Endothelial cell of umbilical vein (primary cell): ENCODE measurements around the gene ANP32B. TPM values are rescaled to one million over a fixed set of nuclear protein-coding genes. Genes with fewer than 3 reads are reported as not detected.

Experiments
- BruUV-seq: library from RNA; stranded (reverse); fragments of 400-500 nt; replicated peaks from 2 replicates; lab custom pipeline; 2021; lab: Mats Ljungman, UMichigan
- CTCF ChIA-PET: fragments of 300-600, 350-600 bp; sonication (Branson Sonifier 250); formaldehyde crosslinking; loops from one replicate; lab custom pipeline; 2021; ENCODE audit warnings: antibody characterized with exemption, inconsistent platforms; lab: Charles Lee
- POLR2A ChIA-PET: fragments of 300-600, 350-600 bp; sonication (Branson Sonifier 250); formaldehyde crosslinking; loops from one replicate; lab custom pipeline; 2021; ENCODE audit warnings: antibody characterized with exemption, inconsistent platforms; lab: Charles Lee
- DNase-seq: peaks from one replicate; pipeline ENCODE4 v3.0.0-alpha.2; 2011; ENCODE audit warnings: low read depth, low spot score
- FAIRE-seq: peaks from 2 replicates; lab custom pipeline; 2011; peaks lifted over from hg19 to GRCh38; lab: Jason Lieb, UNC
- H2AFZ ChIP-seq: 2 replicates; pipeline ENCODE4 v1.6.0; 2012; ENCODE audit warnings: low read depth, low read length, control low read depth, inconsistent platforms
- H3K27ac ChIP-seq: 2 replicates; pipeline ENCODE4 v1.5.1; 2011; ENCODE audit warnings: low read depth, mild to moderate bottlenecking, control low read depth, low read length, moderate library complexity; ENCODE audit not compliant: insufficient read depth
- H3K27me3 ChIP-seq, 2 experiments: 2 replicates each; pipeline versions ENCODE4 v1.6.0 to v1.6.1; 2011; ENCODE audit warnings: low read length in 2 of 2, mixed read lengths in 1 of 2; ENCODE audit not compliant: control insufficient read depth in 2 of 2, insufficient read depth in 2 of 2
- H3K36me3 ChIP-seq, 2 experiments: 2 replicates in 1 of 2; 3 replicates in 1 of 2; pipeline ENCODE4 v1.5.1; 2011; ENCODE audit warnings: low read length in 2 of 2, mild to moderate bottlenecking in 1 of 2, moderate library complexity in 1 of 2; ENCODE audit not compliant: control insufficient read depth in 2 of 2, insufficient read depth in 2 of 2; ENCODE audit errors: extremely low read depth in 1 of 2
- H3K4me1 ChIP-seq: 3 replicates; pipeline ENCODE4 v1.5.1; 2011; ENCODE audit warnings: mild to moderate bottlenecking, low read length; ENCODE audit not compliant: control insufficient read depth, insufficient read depth; ENCODE audit errors: extremely low read depth
- H3K4me2 ChIP-seq: 2 replicates; pipeline ENCODE4 v1.6.1; 2011; ENCODE audit warnings: low read length, control low read depth, mixed read lengths; ENCODE audit not compliant: insufficient read depth
- H3K4me3 ChIP-seq, 3 experiments: fragments of 200-600 bp in 1 of 3; sonication (generic), shearing (Covaris generic) in 1 of 3; replicated peaks in 1 of 3; 2 replicates each; pipeline ENCODE4 v1.5.1; 2011 to 2016; ENCODE audit warnings: control low read depth in 3 of 3, low read length in 3 of 3, mild to moderate bottlenecking in 2 of 3, inconsistent platforms in 1 of 3, low read depth in 1 of 3, moderate library complexity in 1 of 3; ENCODE audit not compliant: insufficient read depth in 1 of 3
- H3K79me2 ChIP-seq: 2 replicates; pipeline ENCODE4 v1.6.0; 2012; ENCODE audit warnings: low read length, inconsistent platforms; ENCODE audit not compliant: control insufficient read depth, insufficient read depth
- H3K9ac ChIP-seq: replicated peaks from 2 replicates; pipeline ENCODE3; 2011; ENCODE audit warnings: low read length, control low read depth; ENCODE audit not compliant: insufficient read depth; ENCODE audit errors: extremely low read depth
- H3K9me1 ChIP-seq: replicated peaks from 3 replicates; pipeline ENCODE4 v1.6.0; 2011; ENCODE audit warnings: mild to moderate bottlenecking, low read length; ENCODE audit not compliant: control insufficient read depth, insufficient read depth; ENCODE audit errors: extremely low read depth
- H3K9me3 ChIP-seq: replicated peaks from 2 replicates; pipeline ENCODE4 v1.5.1; 2012; ENCODE audit warnings: low read length, inconsistent platforms; ENCODE audit not compliant: control insufficient read depth, insufficient read depth
- H4K20me1 ChIP-seq: replicated peaks from 2 replicates; pipeline ENCODE3; 2011; ENCODE audit warnings: mild to moderate bottlenecking, low read length; ENCODE audit not compliant: control insufficient read depth, insufficient read depth; ENCODE audit errors: extremely low read depth
- CTCF ChIP-seq, 2 donors: IDR thresholded peaks; 1 replicate in 1 of 2; 2 replicates in 1 of 2; pipeline ENCODE4 v1.5.1; 2011; ENCODE audit warnings: low read length in 2 of 2, mild to moderate bottlenecking in 2 of 2, moderate library complexity in 2 of 2, control low read depth in 1 of 2, inconsistent platforms in 1 of 2, low read depth in 1 of 2; ENCODE audit not compliant: insufficient read depth in 1 of 2; ENCODE audit errors: extremely low read depth in 1 of 2
- EZH2 ChIP-seq: IDR thresholded peaks from 2 replicates; pipeline ENCODE4 v1.6.1; 2012; ENCODE audit warnings: borderline replicate concordance, low read depth, mild to moderate bottlenecking, moderate library complexity, low read length, inconsistent platforms; ENCODE audit not compliant: severe bottlenecking
- FOS ChIP-seq: IDR thresholded peaks from 2 replicates; pipeline ENCODE4 v1.6.1; 2011; ENCODE audit warnings: mild to moderate bottlenecking, low read length, moderate library complexity, borderline replicate concordance; ENCODE audit not compliant: insufficient read depth
- GATA2 ChIP-seq: IDR thresholded peaks from 2 replicates; pipeline ENCODE4 v1.7.0; 2011; ENCODE audit warnings: low read depth, mild to moderate bottlenecking, moderate library complexity, mixed read lengths, low read length; ENCODE audit not compliant: insufficient read length, insufficient read depth
- JUN ChIP-seq: IDR thresholded peaks from 2 replicates; pipeline ENCODE4 v1.6.1; 2011; ENCODE audit warnings: borderline replicate concordance, low read depth; ENCODE audit not compliant: insufficient read length, insufficient read depth
- MAX ChIP-seq: IDR thresholded peaks from 2 replicates; pipeline ENCODE4 v1.6.1; 2011; ENCODE audit not compliant: insufficient read depth, insufficient read length
- MYC ChIP-seq: IDR thresholded peaks from one replicate; pipeline ENCODE4 v1.6.1; 2011; ENCODE audit warnings: mild to moderate bottlenecking, low read depth, low read length
- POLR2A ChIP-seq: IDR thresholded peaks from 2 replicates; pipeline ENCODE4 v1.6.1; 2012; ENCODE audit warnings: low read depth, mild to moderate bottlenecking, control low read depth, low read length
- POLR2AphosphoS5 ChIP-seq: IDR thresholded peaks from 2 replicates; pipeline ENCODE4 v1.6.1; 2012; ENCODE audit warnings: low read depth, mild to moderate bottlenecking, control low read depth, low read length, moderate library complexity; ENCODE audit not compliant: insufficient read depth
- dilution Hi-C: fragments of 300-500 bp; cut with MboI; formaldehyde crosslinking; loops from one replicate; pipeline ENCODE4 v1.15.0; 2019; ENCODE audit warnings: low sequenced_read_pairs; ENCODE audit not compliant: extremely low pct_ligation_motif_present
- intact Hi-C: fragments of 100-400 bp; cut with micrococcal nuclease; formaldehyde crosslinking; loops from one replicate; pipeline ENCODE4 v1.10.0; 2022
- polyA plus RNA-seq, 4 experiments: library from polyadenylated mRNA; depleted of rRNA in 3 of 4; stranded (reverse) in 3 of 4; unstranded in 1 of 4; fragments of >200 nt; gene quantifications; 2 replicates each; pipeline versions ENCODE4 v1.2.1 to v1.2.3, GENCODE V29; 2011 to 2012; ENCODE audit warnings: missing spikeins in 1 of 4
- total RNA-seq: library from RNA; stranded (reverse); gene quantifications from 2 replicates; pipeline ENCODE4 v1.2.3, GENCODE V29; 2021

Gene ANP32B
- total and polyA plus RNA-seq, 2 donors (not counting 3 experiments of a cell fraction or from before 2014, with no cell fraction given) = 13.9 to 173 TPM

GRCh38 chr9:98062161-98062560 is 79.0 kb downstream of the ANP32B start:
- H3K4me1 ChIP-seq = peaks cover 12% of the 10 kb centered on the region
- H4K20me1 ChIP-seq = no peaks in the 10 kb centered on the region
- TF ChIP-seq GATA2 = no peak
- no peak for TF ChIP-seq POLR2A
- TF ChIP-seq EZH2 = no peak
- no peak for TF ChIP-seq POLR2AphosphoS5
- TF ChIP-seq JUN = no peak
- H3K4me2 ChIP-seq = no peak overlapping the region
- peaks cover 13 to 17% of the 10 kb centered on the region in 2 experiments for H3K36me3 ChIP-seq
- H3K27ac ChIP-seq = no peak overlapping the region
- H3K9ac ChIP-seq = no peak overlapping the region
- no peaks in the 10 kb centered on the region for H3K9me1 ChIP-seq
- no peaks in the 10 kb centered on the region for H3K27me3 ChIP-seq
- no peak for FAIRE-seq
- DNase-seq = no peak
- H3K9me3 ChIP-seq = no peaks in the 10 kb centered on the region
- intact Hi-C loops = no loop called here
- no TSS peak for BruUV-seq
- POLR2A ChIA-PET = no interaction called here
- CTCF ChIA-PET = interaction anchor here (0.9 kb wide), 1 partner anchor 12 kb away, joined by 3 read pairs; no protein-coding TSS in a partner anchor
- dilution Hi-C loops = no loop called here
- H3K79me2 ChIP-seq = peaks cover 48% of the 10 kb centered on the region
- no peak overlapping the region for H3K4me3 ChIP-seq
- no peak overlapping the region for H2AFZ ChIP-seq

- H3K36me3 ChIP-seq = peaks cover 13 to 17% of the 10 kb centered on the region in 2 experiments
- no peak overlapping the region for H3K9ac ChIP-seq
- no peaks in the 10 kb centered on the region for H3K9me3 ChIP-seq
- H4K20me1 ChIP-seq = no peaks in the 10 kb centered on the region
- H2AFZ ChIP-seq = no peak overlapping the region
- dilution Hi-C loops (no loop called here), intact Hi-C loops (no loop called here)
- H3K27ac ChIP-seq = no peak overlapping the region
- H3K27me3 ChIP-seq = no peaks in the 10 kb centered on the region
- H3K79me2 ChIP-seq = peaks cover 34% of the 10 kb centered on the region
- TF ChIP-seq FOS = no peak
- no peak for TF ChIP-seq MAX
- TF ChIP-seq MYC = no peak
- TF ChIP-seq EZH2 = no peak
- no peak for TF ChIP-seq POLR2A
- no peak for TF ChIP-seq JUN
- no peak for TF ChIP-seq GATA2
- TF ChIP-seq CTCF (IDR thresholded peaks at IDR 0.05; ENCODE audit: extremely low read depth in 1 of 2, insufficient read depth in 1 of 2, low read depth in 1 of 2, low read length in 2 of 2) = no peak
- no peak for TF ChIP-seq POLR2AphosphoS5
- H3K4me1 ChIP-seq = no peaks in the 10 kb centered on the region
- FAIRE-seq (no peak), DNase-seq (no peak)
- ChIA-PET CTCF (interaction anchor here (0.8 to 1.1 kb wide), 2 partner anchors 9 to 19 kb away, joined by 7 to 9 read pairs; no protein-coding TSS in a partner anchor), POLR2A (interaction anchor here (1.1 kb wide), 1 partner anchor 8 kb away, joined by 3 read pairs; the partner anchor contains the start of gene NANS)
- BruUV-seq = no TSS peak
- no peak overlapping the region for H3K4me2 ChIP-seq
- no peak overlapping the region for H3K4me3 ChIP-seq
- H3K9me1 ChIP-seq = no peaks in the 10 kb centered on the region
These were observed 81.7 kb downstream of the ANP32B start for GRCh38 chr9:98064623-98065392.
